SK-N-SH (cell line): ENCODE data around the gene FMN1. TPM values are rescaled to one million over a fixed set of nuclear protein-coding genes. Genes with fewer than 3 reads are reported as not detected.
A peak's percentile ranks its signal among the peaks of the same experiment; 100 is the strongest.

Source experiments
- CTCF ChIA-PET: fragments of 300-600, 350-600 bp; formaldehyde crosslinking; extraction: SDS; loops from one replicate; lab custom pipeline; 2021; lab: Yijun Ruan, JAX
- POLR2A ChIA-PET: fragments of 350-600 bp; sonication (Branson Sonifier 250); formaldehyde crosslinking; extraction: SDS; loops from one replicate; lab custom pipeline; 2020; ENCODE audit warnings: antibody characterized with exemption, inconsistent platforms; lab: Yijun Ruan, JAX
- DNase-seq: peaks from one replicate; pipeline ENCODE4 v3.0.0; 2012
- H2AFZ ChIP-seq: fragments of 200-600 bp; sonication (generic); 2 replicates; pipeline ENCODE4 v1.8.1; 2016; ENCODE audit warnings: antibody characterized with exemption, mild to moderate bottlenecking, low read depth
- H3F3A ChIP-seq: fragments of 200-600 bp; sonication (generic); replicated peaks from 2 replicates; pipeline ENCODE3; 2016; ENCODE audit warnings: antibody characterized with exemption, mild to moderate bottlenecking; ENCODE audit not compliant: insufficient read depth
- H3K27ac ChIP-seq, 2 experiments: fragments of 200-500 bp in 1 of 2; fragments of 200-600 bp in 1 of 2; sonication (Bioruptor generic) in 1 of 2; sonication (generic), shearing (Covaris generic) in 1 of 2; 2 replicates each; pipeline versions ENCODE4 v1.5.1 to v1.6.1; 2014 to 2016; ENCODE audit warnings: low read depth in 2 of 2, inconsistent platforms in 1 of 2, low read length in 1 of 2, mild to moderate bottlenecking in 1 of 2, mixed read lengths in 1 of 2
- H3K27me3 ChIP-seq: fragments of 200-600 bp; sonication (generic), shearing (Covaris generic); 2 replicates; pipeline ENCODE4 v1.6.1; 2016; ENCODE audit warnings: mixed run types; ENCODE audit not compliant: insufficient read depth
- H3K36me3 ChIP-seq, 2 experiments: fragments of 200-500 bp in 1 of 2; fragments of 200-600 bp in 1 of 2; sonication (Bioruptor generic) in 1 of 2; sonication (generic) in 1 of 2; replicated peaks in 1 of 2; 2 replicates each; pipeline versions ENCODE3 to v1.5.1; 2014 to 2016; ENCODE audit warnings: low read length in 1 of 2, mild to moderate bottlenecking in 1 of 2; ENCODE audit not compliant: insufficient read depth in 2 of 2, control insufficient read depth in 1 of 2
- H3K4me1 ChIP-seq, 2 experiments: fragments of 200-500 bp in 1 of 2; fragments of 200-600 bp in 1 of 2; sonication (Bioruptor generic) in 1 of 2; sonication (generic), shearing (Covaris generic) in 1 of 2; 2 replicates each; pipeline versions ENCODE4 v1.5.1 to v1.6.1; 2014 to 2016; ENCODE audit warnings: low read depth in 1 of 2, low read length in 1 of 2, mixed run types in 1 of 2; ENCODE audit not compliant: insufficient read depth in 2 of 2, control insufficient read depth in 1 of 2
- H3K4me2 ChIP-seq: fragments of 200-600 bp; sonication (generic), shearing (Covaris generic); 2 replicates; pipeline ENCODE4 v1.6.1; 2017; ENCODE audit warnings: mixed run types
- H3K4me3 ChIP-seq, 2 experiments: fragments of 200-500 bp in 1 of 2; fragments of 200-600 bp in 1 of 2; sonication (Bioruptor generic) in 1 of 2; sonication (generic), shearing (Covaris generic) in 1 of 2; 2 replicates each; pipeline versions ENCODE4 v1.5.1 to v1.8.1; 2014 to 2016; ENCODE audit warnings: low read depth in 2 of 2, inconsistent platforms in 1 of 2, low read length in 1 of 2, mild to moderate bottlenecking in 1 of 2, mixed read lengths in 1 of 2, moderate library complexity in 1 of 2
- H3K79me2 ChIP-seq: fragments of 200-600 bp; sonication (generic); 2 replicates; pipeline ENCODE4 v1.8.1; 2017; ENCODE audit warnings: mild to moderate bottlenecking; ENCODE audit not compliant: insufficient read depth
- H3K9ac ChIP-seq: fragments of 200-600 bp; sonication (generic); 2 replicates; pipeline ENCODE4 v1.6.1; 2017; ENCODE audit warnings: mixed run types
- H3K9me2 ChIP-seq: fragments of 200-600 bp; sonication (generic); 2 replicates; pipeline ENCODE4 v1.6.1; 2017; ENCODE audit warnings: mixed run types
- H3K9me3 ChIP-seq: fragments of 200-600 bp; sonication (generic); 2 replicates; pipeline ENCODE4 v1.6.1; 2017; ENCODE audit warnings: mixed run types, mild to moderate bottlenecking, moderate library complexity
- H4K20me1 ChIP-seq: fragments of 200-600 bp; sonication (generic); 2 replicates; pipeline ENCODE4 v1.6.1; 2017; ENCODE audit warnings: mild to moderate bottlenecking, mixed run types; ENCODE audit not compliant: insufficient read depth
- FOXJ3 ChIP-seq: sonication (generic); formaldehyde crosslinking; IDR thresholded peaks from 2 replicates; pipeline ENCODE4 v1.5.1; 2020; ENCODE audit warnings: mild to moderate bottlenecking, missing genetic modification reagents
- MAX ChIP-seq: IDR thresholded peaks from 2 replicates; pipeline ENCODE4 v1.4.0; 2012; ENCODE audit warnings: low read depth
- MXI1 ChIP-seq: IDR thresholded peaks from 2 replicates; pipeline ENCODE4 v1.6.1; 2012; ENCODE audit warnings: mild to moderate bottlenecking, low read depth, low read length, improper control_type of control experiment
- RAD21 ChIP-seq: IDR thresholded peaks from 2 replicates; pipeline ENCODE4 v1.6.1; 2012; ENCODE audit warnings: mild to moderate bottlenecking, low read length
- SMC3 ChIP-seq: IDR thresholded peaks from 2 replicates; pipeline ENCODE4 v1.6.1; 2012; ENCODE audit warnings: low read depth, low read length, improper control_type of control experiment
- TEAD4 ChIP-seq: IDR thresholded peaks from 2 replicates; pipeline ENCODE4 v1.4.0; 2012; ENCODE audit warnings: mild to moderate bottlenecking, borderline replicate concordance; ENCODE audit not compliant: insufficient read depth
- YY1 ChIP-seq: IDR thresholded peaks from 2 replicates; pipeline ENCODE4 v1.4.0; 2012; ENCODE audit warnings: low read depth, mild to moderate bottlenecking
- WGBS: methylation state at CpG from one replicate; pipeline ENCODE4 v1.1.6; 2017; ENCODE audit warnings: low lambda C conversion rate; 5-methylcytosine and 5-hydroxymethylcytosine counted together
- polyA plus RNA-seq, 3 experiments: library from polyadenylated mRNA; depleted of rRNA; stranded (reverse); fragments of >200 nt; gene quantifications; 2 replicates each; pipeline ENCODE4 v1.2.3, GENCODE V29; 2012
- TF ChIP-seq, protein P1 (sequence below): fragments of 200-600 bp; sonication (generic); IDR thresholded peaks from 2 replicates; pipeline ENCODE4 v1.6.1; 2017; ENCODE audit warnings: antibody characterized with exemption, mild to moderate bottlenecking, moderate library complexity
- TF ChIP-seq, protein P2 (sequence below): IDR thresholded peaks from 2 replicates; pipeline ENCODE4 v1.4.0; 2012; ENCODE audit warnings: low read depth, borderline replicate concordance

FMN1 gene
- polyA plus RNA-seq, 1 of the 3 experiments (the other 2 are of a cell fraction): 9.1 TPM

- Histone ChIP-seq H3K4me2 (no peak overlapping the region), H3K79me2 (no peaks in the 10 kb centered on the region), H3K27me3 (no peaks in the 10 kb centered on the region), H3F3A (no peaks in the 10 kb centered on the region), H3K36me3 (no peaks in the 10 kb centered on the region), H3K9me2 (no peaks in the 10 kb centered on the region)
- no peak for DNase-seq
- ChIA-PET CTCF (no interaction called here), POLR2A (no interaction called here)
- no peak for TF ChIP-seq MXI1
- TF ChIP-seq MAX: no peak
- TF ChIP-seq TEAD4: no peak
- TF ChIP-seq YY1: no peak
- TF ChIP-seq, all 33 proteins: peak for 0
- Histone ChIP-seq H3K4me3 (no peak overlapping the region), H3K9me3 (no peaks in the 10 kb centered on the region), H3K4me1 (peaks cover 0 to 2% of the 10 kb centered on the region in 2 experiments; a peak in 2 of 4 replicates), H4K20me1 (no peaks in the 10 kb centered on the region), H3K27ac (no peak overlapping the region), H3K9ac (no peak overlapping the region), H2AFZ (no peak overlapping the region)
- WGBS: 84% methylated on average over 2 of the region's 2 CpGs
Measured at GRCh38 chr15:33218071-33218491, 23.6 kb upstream of the FMN1 start.

GRCh38 chr15:33215941-33216872, 21.7 kb upstream of the FMN1 start:
- Histone ChIP-seq H3K9ac (no peak overlapping the region), H3K36me3 (no peaks in the 10 kb centered on the region), H3K27me3 (no peaks in the 10 kb centered on the region), H3K27ac (no peak overlapping the region), H2AFZ (no peak overlapping the region), H3K9me3 (no peaks in the 10 kb centered on the region), H4K20me1 (no peaks in the 10 kb centered on the region), H3K4me1 (peaks cover 0 to 8% of the 10 kb centered on the region in 2 experiments; a peak in 2 of 4 replicates), H3K4me3 (no peak overlapping the region), H3K79me2 (no peaks in the 10 kb centered on the region), H3K4me2 (no peak overlapping the region), H3F3A (no peaks in the 10 kb centered on the region), H3K9me2 (no peaks in the 10 kb centered on the region)
- POLR2A ChIA-PET: no interaction called here
- no peak for DNase-seq
- 98% methylated on average over 3 of the region's 3 CpGs for WGBS
- CTCF ChIA-PET: interaction anchor here (0.5 to 2.8 kb wide), 8 partner anchors 11 to 148 kb away, joined by 3 to 16 read pairs (median 4); partner anchors contain the start of gene FMN1
- no peak for TF ChIP-seq SMC3
- no peak for TF ChIP-seq FOXJ3 (CRISPR knock-in tag)
- TF ChIP-seq TEAD4: no peak
- TF ChIP-seq, protein P1, sequence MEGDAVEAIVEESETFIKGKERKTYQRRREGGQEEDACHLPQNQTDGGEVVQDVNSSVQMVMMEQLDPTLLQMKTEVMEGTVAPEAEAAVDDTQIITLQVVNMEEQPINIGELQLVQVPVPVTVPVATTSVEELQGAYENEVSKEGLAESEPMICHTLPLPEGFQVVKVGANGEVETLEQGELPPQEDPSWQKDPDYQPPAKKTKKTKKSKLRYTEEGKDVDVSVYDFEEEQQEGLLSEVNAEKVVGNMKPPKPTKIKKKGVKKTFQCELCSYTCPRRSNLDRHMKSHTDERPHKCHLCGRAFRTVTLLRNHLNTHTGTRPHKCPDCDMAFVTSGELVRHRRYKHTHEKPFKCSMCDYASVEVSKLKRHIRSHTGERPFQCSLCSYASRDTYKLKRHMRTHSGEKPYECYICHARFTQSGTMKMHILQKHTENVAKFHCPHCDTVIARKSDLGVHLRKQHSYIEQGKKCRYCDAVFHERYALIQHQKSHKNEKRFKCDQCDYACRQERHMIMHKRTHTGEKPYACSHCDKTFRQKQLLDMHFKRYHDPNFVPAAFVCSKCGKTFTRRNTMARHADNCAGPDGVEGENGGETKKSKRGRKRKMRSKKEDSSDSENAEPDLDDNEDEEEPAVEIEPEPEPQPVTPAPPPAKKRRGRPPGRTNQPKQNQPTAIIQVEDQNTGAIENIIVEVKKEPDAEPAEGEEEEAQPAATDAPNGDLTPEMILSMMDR: peak; percentile 60
- TF ChIP-seq RAD21: peak; percentile 11; the same call in 1 of the 2 replicates
- TF ChIP-seq, protein P2, sequence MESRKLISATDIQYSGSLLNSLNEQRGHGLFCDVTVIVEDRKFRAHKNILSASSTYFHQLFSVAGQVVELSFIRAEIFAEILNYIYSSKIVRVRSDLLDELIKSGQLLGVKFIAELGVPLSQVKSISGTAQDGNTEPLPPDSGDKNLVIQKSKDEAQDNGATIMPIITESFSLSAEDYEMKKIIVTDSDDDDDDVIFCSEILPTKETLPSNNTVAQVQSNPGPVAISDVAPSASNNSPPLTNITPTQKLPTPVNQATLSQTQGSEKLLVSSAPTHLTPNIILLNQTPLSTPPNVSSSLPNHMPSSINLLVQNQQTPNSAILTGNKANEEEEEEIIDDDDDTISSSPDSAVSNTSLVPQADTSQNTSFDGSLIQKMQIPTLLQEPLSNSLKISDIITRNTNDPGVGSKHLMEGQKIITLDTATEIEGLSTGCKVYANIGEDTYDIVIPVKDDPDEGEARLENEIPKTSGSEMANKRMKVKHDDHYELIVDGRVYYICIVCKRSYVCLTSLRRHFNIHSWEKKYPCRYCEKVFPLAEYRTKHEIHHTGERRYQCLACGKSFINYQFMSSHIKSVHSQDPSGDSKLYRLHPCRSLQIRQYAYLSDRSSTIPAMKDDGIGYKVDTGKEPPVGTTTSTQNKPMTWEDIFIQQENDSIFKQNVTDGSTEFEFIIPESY: no peak
